Neural progenitor cell (in vitro differentiated cells): ENCODE measurements around the gene COG2. TPM values are rescaled to one million over a fixed set of nuclear protein-coding genes. Genes with fewer than 3 reads are reported as not detected.
A peak's percentile ranks its signal among the peaks of the same experiment; 100 is the strongest.

ENCODE experiments used
- DNase-seq: peaks from one replicate; pipeline ENCODE4 v3.0.0-alpha.2; 2016; ENCODE audit warnings: low spot score
- H2AFZ ChIP-seq: fragments of 200-600 bp; sonication (generic); replicated peaks from 2 replicates; pipeline ENCODE4 v1.6.1; 2016; ENCODE audit warnings: antibody characterized with exemption
- H3F3A ChIP-seq: fragments of 200-600 bp; sonication (generic); 2 replicates; pipeline ENCODE4 v1.6.1; 2016; ENCODE audit warnings: antibody characterized with exemption, low read depth
- H3K27ac ChIP-seq: fragments of 200-600 bp; sonication (generic); 2 replicates; pipeline ENCODE4 v1.5.1; 2016; ENCODE audit warnings: mild to moderate bottlenecking
- H3K27me3 ChIP-seq: fragments of 200-600 bp; sonication (generic); 2 replicates; pipeline ENCODE4 v1.6.1; 2016; ENCODE audit warnings: mild to moderate bottlenecking, moderate library complexity
- H3K36me3 ChIP-seq: fragments of 200-600 bp; sonication (generic); 2 replicates; pipeline ENCODE4 v1.5.1; 2016
- H3K4me1 ChIP-seq: fragments of 200-600 bp; sonication (generic); 2 replicates; pipeline ENCODE4 v1.6.1; 2016; ENCODE audit warnings: mixed run types
- H3K4me2 ChIP-seq: fragments of 200-600 bp; sonication (generic); 2 replicates; pipeline ENCODE4 v1.6.1; 2016
- H3K4me3 ChIP-seq: fragments of 200-600 bp; sonication (generic); 2 replicates; pipeline ENCODE4 v1.5.1; 2016
- H3K79me2 ChIP-seq: fragments of 200-600 bp; sonication (generic); 2 replicates; pipeline ENCODE4 v1.6.1; 2016; ENCODE audit warnings: low read depth
- H3K9ac ChIP-seq: fragments of 200-600 bp; sonication (generic); 2 replicates; pipeline ENCODE4 v1.6.1; 2016
- H3K9me3 ChIP-seq: fragments of 200-600 bp; sonication (generic); 2 replicates; pipeline ENCODE4 v1.5.1; 2016; ENCODE audit warnings: low read depth
- H4K20me1 ChIP-seq: fragments of 200-600 bp; sonication (generic); 2 replicates; pipeline ENCODE4 v1.6.1; 2016; ENCODE audit warnings: low read depth
- H3K27ac Mint-ChIP-seq: 3 replicates; pipeline ENCODE4 v1.8.0; 2021; ENCODE audit warnings: mixed read lengths
- H3K27me3 Mint-ChIP-seq: 2 replicates; pipeline ENCODE4 v1.8.0; 2022; ENCODE audit warnings: low read depth, mild to moderate bottlenecking, inconsistent platforms, moderate library complexity, mixed read lengths; ENCODE audit not compliant: insufficient read depth
- H3K36me3 Mint-ChIP-seq: 3 replicates; pipeline ENCODE4 v1.8.0; 2021; ENCODE audit warnings: mixed read lengths
- H3K4me1 Mint-ChIP-seq: 3 replicates; pipeline ENCODE4 v1.8.0; 2021; ENCODE audit warnings: mixed read lengths
- H3K4me3 Mint-ChIP-seq: 3 replicates; pipeline ENCODE4 v1.8.0; 2021; ENCODE audit warnings: mild to moderate bottlenecking, moderate library complexity, mixed read lengths
- H3K9me3 Mint-ChIP-seq: 3 replicates; pipeline ENCODE4 v1.8.0; 2020; ENCODE audit warnings: mixed read lengths
- EZH2 ChIP-seq: fragments of 200-600 bp; sonication (generic); IDR thresholded peaks from 2 replicates; pipeline ENCODE4 v1.6.1; 2017; ENCODE audit warnings: antibody characterized with exemption, mild to moderate bottlenecking, moderate library complexity
- EZH2phosphoT487 ChIP-seq: fragments of 200-600 bp; sonication (generic); IDR thresholded peaks from 2 replicates; pipeline ENCODE4 v1.6.1; 2017; ENCODE audit warnings: antibody characterized with exemption
- total RNA-seq: library from RNA; depleted of rRNA; stranded (reverse); fragments of >200 nt; gene quantifications from 2 replicates; pipeline ENCODE4 v1.2.3, GENCODE V29; 2015; ENCODE audit warnings: low replicate concordance
- TF ChIP-seq, protein P1 (sequence below): fragments of 200-600 bp; sonication (generic); IDR thresholded peaks from 2 replicates; pipeline ENCODE4 v1.5.1; 2017; ENCODE audit warnings: antibody characterized with exemption, mild to moderate bottlenecking

Gene COG2
- total RNA-seq, 1 donor from 2014 or later = 38.9 TPM

DNA sequence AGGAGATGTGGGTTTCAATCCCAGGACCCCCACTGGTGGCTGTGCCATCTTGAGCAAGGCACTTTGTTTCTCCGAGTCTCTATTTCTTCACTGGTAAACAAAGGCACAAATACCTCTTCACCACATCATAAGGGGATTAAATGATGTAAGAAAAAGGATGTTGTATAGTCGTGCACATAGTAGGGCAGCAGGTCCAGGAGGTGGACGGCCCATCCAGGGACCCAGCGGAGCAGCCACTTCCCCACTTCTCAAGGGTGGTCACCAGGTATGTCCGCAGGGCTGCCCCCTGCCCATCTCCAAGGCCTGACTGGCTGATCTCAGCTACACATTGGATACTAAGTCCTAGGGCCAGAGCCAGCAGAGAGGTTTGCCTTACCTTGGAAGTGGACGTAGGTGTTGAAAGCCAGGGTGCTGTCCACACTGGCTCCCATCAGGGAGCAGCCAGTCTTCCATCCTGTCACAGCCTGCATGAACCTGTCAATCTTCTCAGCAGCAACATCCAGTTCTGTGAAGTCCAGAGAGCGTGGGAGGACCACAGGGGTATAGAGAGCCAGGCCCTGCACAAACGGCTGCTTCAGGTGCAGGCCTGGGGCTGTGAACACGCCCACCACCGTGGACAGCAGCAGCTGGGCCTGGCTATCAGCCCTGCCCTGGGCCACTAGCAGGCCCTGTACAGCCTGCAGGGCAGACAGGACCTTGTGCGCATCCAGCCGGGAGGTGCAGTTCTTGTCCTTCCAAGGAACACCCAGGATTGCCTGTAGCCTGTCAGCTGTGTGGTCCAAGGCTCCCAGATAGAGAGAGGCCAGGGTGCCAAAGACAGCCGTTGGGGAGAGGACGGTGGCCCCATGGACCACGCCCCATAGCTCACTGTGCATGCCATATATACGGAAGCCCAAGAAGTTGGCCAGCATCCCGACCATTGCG, 67.6 kb downstream of the COG2 start:
- no peaks in the 10 kb centered on the region for H3F3A ChIP-seq
- TF ChIP-seq EZH2 (no peak), EZH2phosphoT487 (no peak)
- TF ChIP-seq, protein P1, sequence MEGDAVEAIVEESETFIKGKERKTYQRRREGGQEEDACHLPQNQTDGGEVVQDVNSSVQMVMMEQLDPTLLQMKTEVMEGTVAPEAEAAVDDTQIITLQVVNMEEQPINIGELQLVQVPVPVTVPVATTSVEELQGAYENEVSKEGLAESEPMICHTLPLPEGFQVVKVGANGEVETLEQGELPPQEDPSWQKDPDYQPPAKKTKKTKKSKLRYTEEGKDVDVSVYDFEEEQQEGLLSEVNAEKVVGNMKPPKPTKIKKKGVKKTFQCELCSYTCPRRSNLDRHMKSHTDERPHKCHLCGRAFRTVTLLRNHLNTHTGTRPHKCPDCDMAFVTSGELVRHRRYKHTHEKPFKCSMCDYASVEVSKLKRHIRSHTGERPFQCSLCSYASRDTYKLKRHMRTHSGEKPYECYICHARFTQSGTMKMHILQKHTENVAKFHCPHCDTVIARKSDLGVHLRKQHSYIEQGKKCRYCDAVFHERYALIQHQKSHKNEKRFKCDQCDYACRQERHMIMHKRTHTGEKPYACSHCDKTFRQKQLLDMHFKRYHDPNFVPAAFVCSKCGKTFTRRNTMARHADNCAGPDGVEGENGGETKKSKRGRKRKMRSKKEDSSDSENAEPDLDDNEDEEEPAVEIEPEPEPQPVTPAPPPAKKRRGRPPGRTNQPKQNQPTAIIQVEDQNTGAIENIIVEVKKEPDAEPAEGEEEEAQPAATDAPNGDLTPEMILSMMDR = no peak
- Mint-ChIP-seq H3K27ac (no peak overlapping the region), H3K4me3 (no peak overlapping the region), H3K36me3 (no peaks in the 10 kb centered on the region), H3K4me1 (peaks cover 23% of the 10 kb centered on the region), H3K27me3 (peaks cover 14% of the 10 kb centered on the region), H3K9me3 (no peaks in the 10 kb centered on the region)
- no peaks in the 10 kb centered on the region for H3K27me3 ChIP-seq
- H3K27ac ChIP-seq = no peak overlapping the region
- no peak overlapping the region for H3K4me3 ChIP-seq
- peak; percentile 8 for DNase-seq
- no peaks in the 10 kb centered on the region for H3K79me2 ChIP-seq
- no peak overlapping the region for H3K4me2 ChIP-seq
- H3K9me3 ChIP-seq = no peaks in the 10 kb centered on the region
- no peak overlapping the region for H2AFZ ChIP-seq
- no peak overlapping the region for H3K9ac ChIP-seq
- no peaks in the 10 kb centered on the region for H4K20me1 ChIP-seq
- peaks cover 9% of the 10 kb centered on the region for H3K4me1 ChIP-seq
- no peaks in the 10 kb centered on the region for H3K36me3 ChIP-seq

DNA sequence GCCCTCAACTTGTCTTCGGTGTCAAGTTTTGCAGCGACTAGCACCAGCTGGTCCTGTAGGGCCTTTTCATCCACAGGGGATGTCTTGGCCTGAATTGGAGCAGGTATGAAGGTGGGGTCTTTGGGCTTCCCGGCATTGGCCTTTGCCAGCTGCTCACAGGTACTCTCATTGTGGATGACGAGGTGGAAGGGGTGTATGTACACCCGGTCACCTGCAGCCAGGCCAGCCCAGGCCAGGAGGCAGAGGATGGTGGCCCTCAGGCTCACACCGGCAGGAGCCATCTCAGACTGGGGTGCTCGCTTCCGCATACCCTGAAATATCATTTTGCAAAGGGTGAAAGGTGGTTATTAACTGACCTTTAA, 68.2 kb downstream of the COG2 start:
- H3K36me3 ChIP-seq = no peaks in the 10 kb centered on the region
- H3K9ac ChIP-seq = no peak overlapping the region
- no peaks in the 10 kb centered on the region for H3K9me3 ChIP-seq
- no peaks in the 10 kb centered on the region for H3K36me3 Mint-ChIP-seq
- H3K9me3 Mint-ChIP-seq = no peaks in the 10 kb centered on the region
- no peak overlapping the region for H3K27ac Mint-ChIP-seq
- H2AFZ ChIP-seq = no peak overlapping the region
- no peak for DNase-seq
- H3K79me2 ChIP-seq = no peaks in the 10 kb centered on the region
- H3K4me3 ChIP-seq = no peak overlapping the region
- H3K27ac ChIP-seq = no peak overlapping the region
- peaks cover 23% of the 10 kb centered on the region for H3K4me1 Mint-ChIP-seq
- H4K20me1 ChIP-seq = no peaks in the 10 kb centered on the region
- peaks cover 12% of the 10 kb centered on the region for H3K27me3 Mint-ChIP-seq
- no peaks in the 10 kb centered on the region for H3K27me3 ChIP-seq
- H3K4me2 ChIP-seq = no peak overlapping the region
- H3F3A ChIP-seq = no peaks in the 10 kb centered on the region
- peaks cover 9% of the 10 kb centered on the region for H3K4me1 ChIP-seq
- no peak overlapping the region for H3K4me3 Mint-ChIP-seq
- no peak for TF ChIP-seq EZH2
- no peak for TF ChIP-seq EZH2phosphoT487
- TF ChIP-seq, protein P1 = no peak

DNA sequence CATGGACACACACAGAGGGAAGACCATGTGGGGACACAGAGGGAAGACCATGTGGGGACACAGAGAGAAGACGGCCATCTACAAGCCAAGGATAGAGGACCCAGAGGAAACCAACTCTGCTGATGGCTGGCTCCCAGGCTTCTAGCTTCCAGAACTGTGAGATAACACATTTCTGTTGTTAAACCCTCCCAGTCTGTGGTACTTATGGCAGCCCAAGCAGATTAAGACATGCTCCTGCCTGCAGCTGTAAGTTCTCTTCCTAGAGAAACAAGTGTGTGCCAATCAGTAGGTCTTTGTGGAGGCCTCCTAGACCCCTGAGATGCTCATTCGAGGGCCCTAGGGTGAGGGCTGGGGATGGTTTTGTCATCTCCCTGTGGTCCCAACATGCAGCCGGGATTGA, 69.0 kb downstream of the COG2 start:
- no peaks in the 10 kb centered on the region for H3K9me3 Mint-ChIP-seq

More for the DNA sequence above, 69.0 kb downstream of the COG2 start:
- Histone ChIP-seq H3K4me1 (peaks cover 9% of the 10 kb centered on the region), H3K4me2 (no peak overlapping the region), H3K4me3 (no peak overlapping the region), H4K20me1 (no peaks in the 10 kb centered on the region), H3K79me2 (no peaks in the 10 kb centered on the region), H3K27ac (no peak overlapping the region), H3F3A (no peaks in the 10 kb centered on the region), H3K9me3 (no peaks in the 10 kb centered on the region), H3K27me3 (no peaks in the 10 kb centered on the region), H3K36me3 (no peaks in the 10 kb centered on the region), H2AFZ (no peak overlapping the region), H3K9ac (no peak overlapping the region)
- Mint-ChIP-seq H3K27me3 (peaks cover 12% of the 10 kb centered on the region), H3K27ac (no peak overlapping the region), H3K36me3 (no peaks in the 10 kb centered on the region), H3K4me1 (peaks cover 23% of the 10 kb centered on the region), H3K4me3 (no peak overlapping the region)
- no peak for TF ChIP-seq EZH2phosphoT487
- TF ChIP-seq EZH2 = no peak
- TF ChIP-seq, protein P1 = no peak
- DNase-seq = no peak
